Mesenteric fat pad (tissue), 1 donor: ENCODE results near the gene FAM53A. TPM values are rescaled to one million over a fixed set of nuclear protein-coding genes. Genes with fewer than 3 reads are reported as not detected.

Experiments
- DNase-seq: peaks from one replicate; pipeline ENCODE4 v3.0.0-alpha.2; 2020; ENCODE audit warnings: low spot score
- total RNA-seq: library from RNA; stranded (reverse); fragmentation: NEBNext Ultra II Directional; extraction: Animal tissue kit (Norgen Biotek cat#: 25700); gene quantifications from one replicate; pipeline ENCODE4 v1.2.1, GENCODE V29; 2021
- donor health status: DM: yes; HTN: yes; CAD: no.

The FAM53A gene
- total RNA-seq, 1 donor from 2014 or later, result 2.9 TPM

GRCh38 chr4:1623821-1624518 is 60.1 kb downstream of the FAM53A start:
- DNase-seq, result no peak

- DNase-seq, result no peak
Measured at GRCh38 chr4:1623400-1623799, 60.7 kb downstream of the FAM53A start.

- DNase-seq, result no peak
Measured at GRCh38 chr4:1622956-1623355, 61.2 kb downstream of the FAM53A start.

GRCh38 chr4:1622238-1622637 is 61.9 kb downstream of the FAM53A start:
- DNase-seq, result no peak

- no peak for DNase-seq
Measured at GRCh38 chr4:1621526-1621925, 62.6 kb downstream of the FAM53A start.

- no peak for DNase-seq
Measured at GRCh38 chr4:1619151-1619672, 64.9 kb downstream of the FAM53A start.

GRCh38 chr4:1618438-1618837 is 65.7 kb downstream of the FAM53A start:
- DNase-seq, result no peak

GRCh38 chr4:1616557-1616930 is 67.6 kb downstream of the FAM53A start:
- no peak for DNase-seq

GRCh38 chr4:1615786-1616556 is 68.1 kb downstream of the FAM53A start:
- DNase-seq, result no peak

GRCh38 chr4:1614854-1615595 is 69.1 kb downstream of the FAM53A start:
- no peak for DNase-seq

GRCh38 chr4:1614502-1614853 is 69.6 kb downstream of the FAM53A start:
- DNase-seq, result no peak

- DNase-seq, result no peak
Measured at GRCh38 chr4:1614049-1614448, 70.1 kb downstream of the FAM53A start.

- no peak for DNase-seq
Measured at GRCh38 chr4:1613099-1613495, 71.0 kb downstream of the FAM53A start.

- DNase-seq, result no peak
Measured at GRCh38 chr4:1612278-1613098, 71.6 kb downstream of the FAM53A start.

- DNase-seq, result no peak
Measured at GRCh38 chr4:1611501-1611870, 72.6 kb downstream of the FAM53A start.

- DNase-seq, result no peak
Measured at GRCh38 chr4:1610791-1611500, 73.2 kb downstream of the FAM53A start.

- DNase-seq, result no peak
Measured at GRCh38 chr4:1609901-1610790, 74.0 kb downstream of the FAM53A start.

- no peak for DNase-seq
Measured at GRCh38 chr4:1608821-1609500, 75.2 kb downstream of the FAM53A start.
